Uterus (tissue), 4 donors: ENCODE data around the gene C4orf36. TPM values are rescaled to one million over a fixed set of nuclear protein-coding genes. Genes with fewer than 3 reads are reported as not detected.

Source experiments
- DNase-seq, 2 donors: peaks; one replicate each; pipeline ENCODE4 v3.0.0-alpha.2; 2019 to 2020
- H3K27ac ChIP-seq, 2 donors: fragments of 200-600 bp; sonication (generic); 1 replicate in 1 of 2; 2 replicates in 1 of 2; pipeline ENCODE4 v1.5.1; 2016 to 2018
- H3K27me3 ChIP-seq, 2 donors: fragments of 200-600 bp; sonication (generic); one replicate each; pipeline ENCODE4 v1.5.1; 2018 to 2019; ENCODE audit warnings: control low read depth in 1 of 2
- H3K36me3 ChIP-seq, 2 donors: fragments of 200-600 bp; sonication (generic); one replicate each; pipeline ENCODE4 v1.5.1; 2019; ENCODE audit warnings: control low read depth in 1 of 2
- H3K4me1 ChIP-seq, 2 donors: fragments of 200-600 bp; sonication (generic); one replicate each; pipeline ENCODE4 v1.5.1; 2018 to 2019; ENCODE audit warnings: control low read depth in 1 of 2
- H3K4me3 ChIP-seq, 2 donors: fragments of 200-600 bp; sonication (generic); 1 replicate in 1 of 2; 2 replicates in 1 of 2; pipeline ENCODE4 v1.5.1; 2018 to 2019; ENCODE audit warnings: mild to moderate bottlenecking in 1 of 2
- H3K9me3 ChIP-seq, 2 donors: fragments of 200-600 bp; sonication (generic); one replicate each; pipeline ENCODE4 v1.5.1; 2019; ENCODE audit warnings: control low read depth in 1 of 2
- POLR2A ChIP-seq, 2 donors: fragments of 450-650 bp; IDR thresholded peaks; one replicate each; pipeline ENCODE4 v1.6.1; 2016; ENCODE audit warnings: antibody characterized with exemption in 2 of 2, mild to moderate bottlenecking in 1 of 2, moderate library complexity in 1 of 2
- intact Hi-C: fragments of 100-400 bp; cut with DNase I; formaldehyde crosslinking; loops from one replicate; pipeline ENCODE4 v1.15.1; 2023; ENCODE audit warnings: low total_unique reads
- total RNA-seq, 4 donors: library from RNA; depleted of rRNA in 3 of 4; stranded (reverse); fragments of >200 nt in 3 of 4; gene quantifications; one replicate each; pipeline versions ENCODE4 v1.1.0 to v1.2.4, GENCODE V29; 2014 to 2023
- TF ChIP-seq, protein P1 (sequence below), 4 experiments: fragments of 200-600 bp in 2 of 4; fragments of 450-650 bp in 2 of 4; sonication (generic) in 2 of 4; IDR thresholded peaks; one replicate each; pipeline ENCODE4 v1.5.1; 2016 to 2019; ENCODE audit warnings: antibody characterized with exemption in 4 of 4, mild to moderate bottlenecking in 2 of 4, moderate library complexity in 1 of 4
- donor health status: DM: yes; HTN: yes; CAD: no.

Gene C4orf36
- total RNA-seq, 4 donors from 2014 or later: 0.91 to 4.8 TPM; not detected in 2

DNA sequence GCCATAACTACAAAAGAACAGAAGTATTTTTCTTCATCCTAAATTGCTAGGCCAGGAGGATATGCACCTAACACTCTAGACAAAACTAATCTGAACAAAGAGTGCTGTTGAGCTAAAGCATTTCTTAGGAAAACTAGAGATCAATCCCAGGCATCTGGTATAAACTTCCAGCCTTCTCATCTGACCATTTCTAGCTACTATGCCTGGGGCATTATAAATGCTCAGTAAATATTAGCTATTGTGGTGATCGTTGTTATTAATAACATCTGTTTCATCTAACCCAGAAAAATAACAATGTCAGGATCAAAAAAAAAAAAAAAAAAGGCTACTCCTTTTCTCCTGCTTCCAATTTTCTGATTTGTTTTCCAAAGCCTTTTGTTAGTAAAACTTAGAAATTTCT lies 35.3 kb downstream of the C4orf36 start:
- Histone ChIP-seq H3K4me1 (no peaks in the 10 kb centered on the region), H3K36me3 (no peaks in the 10 kb centered on the region), H3K4me3 (no peak overlapping the region), H3K9me3 (no peaks in the 10 kb centered on the region), H3K27ac (no peak overlapping the region), H3K27me3 (no peaks in the 10 kb centered on the region)
- intact Hi-C loops: no loop called here
- TF ChIP-seq, protein P1, sequence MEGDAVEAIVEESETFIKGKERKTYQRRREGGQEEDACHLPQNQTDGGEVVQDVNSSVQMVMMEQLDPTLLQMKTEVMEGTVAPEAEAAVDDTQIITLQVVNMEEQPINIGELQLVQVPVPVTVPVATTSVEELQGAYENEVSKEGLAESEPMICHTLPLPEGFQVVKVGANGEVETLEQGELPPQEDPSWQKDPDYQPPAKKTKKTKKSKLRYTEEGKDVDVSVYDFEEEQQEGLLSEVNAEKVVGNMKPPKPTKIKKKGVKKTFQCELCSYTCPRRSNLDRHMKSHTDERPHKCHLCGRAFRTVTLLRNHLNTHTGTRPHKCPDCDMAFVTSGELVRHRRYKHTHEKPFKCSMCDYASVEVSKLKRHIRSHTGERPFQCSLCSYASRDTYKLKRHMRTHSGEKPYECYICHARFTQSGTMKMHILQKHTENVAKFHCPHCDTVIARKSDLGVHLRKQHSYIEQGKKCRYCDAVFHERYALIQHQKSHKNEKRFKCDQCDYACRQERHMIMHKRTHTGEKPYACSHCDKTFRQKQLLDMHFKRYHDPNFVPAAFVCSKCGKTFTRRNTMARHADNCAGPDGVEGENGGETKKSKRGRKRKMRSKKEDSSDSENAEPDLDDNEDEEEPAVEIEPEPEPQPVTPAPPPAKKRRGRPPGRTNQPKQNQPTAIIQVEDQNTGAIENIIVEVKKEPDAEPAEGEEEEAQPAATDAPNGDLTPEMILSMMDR (IDR thresholded peaks at IDR 0.05): no peak
- no peak for TF ChIP-seq POLR2A (IDR thresholded peaks at IDR 0.05)
- no peak for DNase-seq

DNA sequence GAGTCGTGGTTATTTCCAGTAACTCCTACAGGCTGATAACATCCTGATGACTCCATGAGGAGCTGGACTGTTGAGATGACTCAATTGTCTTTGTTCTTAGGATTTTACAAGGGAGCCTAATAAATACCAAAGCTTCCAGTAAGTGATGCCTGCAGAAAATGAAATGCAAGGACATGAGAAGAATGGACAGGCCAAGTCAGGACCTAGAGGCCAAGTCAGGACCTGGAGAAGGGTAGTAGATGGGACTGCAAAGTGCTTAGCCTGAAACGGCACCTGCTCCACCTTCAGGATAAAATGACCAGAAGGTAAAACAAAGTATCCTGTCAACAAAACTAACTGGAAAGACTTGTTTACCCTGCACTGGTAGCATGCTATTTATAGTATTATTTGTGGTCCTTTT lies 36.6 kb downstream of the C4orf36 start:
- no peak for DNase-seq
- Histone ChIP-seq H3K27me3 (no peaks in the 10 kb centered on the region), H3K36me3 (no peaks in the 10 kb centered on the region), H3K4me3 (no peak overlapping the region), H3K4me1 (no peaks in the 10 kb centered on the region), H3K9me3 (no peaks in the 10 kb centered on the region), H3K27ac (peak overlapping the region in 1 of 2 donors; percentile 7)
- intact Hi-C loops: no loop called here
- TF ChIP-seq, protein P1 (IDR thresholded peaks at IDR 0.05): no peak
- TF ChIP-seq POLR2A (IDR thresholded peaks at IDR 0.05): no peak

DNA sequence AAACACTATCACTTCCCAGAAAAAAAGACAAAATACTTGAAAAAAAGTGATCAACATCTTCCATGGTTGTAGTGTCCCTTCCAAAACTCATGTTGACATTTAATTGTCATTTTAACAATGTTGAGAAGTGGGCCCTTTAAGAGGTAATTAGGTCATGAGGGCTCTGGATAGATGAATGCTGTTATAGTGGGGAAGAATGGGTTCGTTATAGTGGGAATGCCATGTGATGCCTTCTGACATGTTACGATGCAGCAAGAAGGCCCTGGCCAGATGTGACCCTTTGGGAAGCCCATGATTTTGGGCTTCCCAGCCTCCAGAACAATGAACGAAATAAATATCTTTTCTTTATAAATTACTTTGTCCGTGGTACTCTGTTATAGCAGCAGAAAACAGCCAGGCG lies 39.0 kb downstream of the C4orf36 start:
- no peaks in the 10 kb centered on the region for H3K27me3 ChIP-seq
- H3K9me3 ChIP-seq: no peaks in the 10 kb centered on the region
- DNase-seq: no peak
- no peak overlapping the region for H3K27ac ChIP-seq
- no peaks in the 10 kb centered on the region for H3K4me1 ChIP-seq
- H3K4me3 ChIP-seq: no peak overlapping the region
- H3K36me3 ChIP-seq: no peaks in the 10 kb centered on the region
- intact Hi-C loops: no loop called here
- TF ChIP-seq POLR2A (IDR thresholded peaks at IDR 0.05): no peak
- TF ChIP-seq, protein P1 (IDR thresholded peaks at IDR 0.05): no peak

DNA sequence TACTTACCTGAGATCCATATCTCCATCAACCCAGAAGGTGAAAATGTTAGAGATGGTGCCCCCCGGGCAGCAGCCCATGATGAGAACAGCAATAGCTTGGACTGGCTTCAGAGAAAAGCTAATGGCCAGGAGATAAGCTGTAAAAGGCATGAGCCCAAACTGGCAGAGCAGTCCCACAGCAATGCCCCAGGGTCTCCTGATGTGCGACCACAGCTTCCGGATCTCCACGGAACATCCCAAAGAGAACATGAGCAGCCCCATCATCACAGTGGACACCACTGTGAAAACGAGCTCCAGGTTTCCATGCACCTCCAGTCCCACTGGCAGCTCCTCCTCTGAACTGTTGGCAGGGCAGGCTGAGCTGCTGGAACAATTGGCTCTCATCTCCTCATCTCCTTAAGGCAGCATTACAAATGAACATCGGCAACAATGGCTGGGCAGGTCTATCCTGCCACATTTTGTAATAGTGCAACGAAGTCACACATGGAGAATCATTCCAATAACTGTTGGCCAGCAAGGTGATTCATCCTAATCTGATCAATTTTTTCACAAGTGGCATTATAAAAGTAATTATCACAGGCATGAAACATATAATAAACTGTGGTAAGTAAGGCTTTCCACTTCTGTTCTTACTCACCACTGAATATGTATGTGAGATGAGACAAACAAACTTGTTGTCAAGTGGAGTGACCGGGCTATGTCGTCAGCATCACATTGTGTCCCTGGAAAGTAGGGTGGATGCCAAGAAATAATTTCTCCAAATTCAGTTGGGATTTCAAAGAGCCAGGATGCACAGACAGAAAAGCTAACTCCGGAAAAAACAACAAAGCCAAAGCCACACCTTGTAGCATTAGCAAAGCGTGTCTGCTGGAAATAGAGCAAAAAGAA lies 43.2 kb downstream of the C4orf36 start, which contains the start of gene SLC10A6:
SLC10A6 (minus strand) TSS at position 653 of the 888 bp plus-strand sequence; CDS start at position 384, 269 bp downstream.
- intact Hi-C loops: no loop called here
- Histone ChIP-seq H3K36me3 (no peaks in the 10 kb centered on the region), H3K27ac (peak within 1 kb of the TSS; percentile 14 to 54), H3K9me3 (no peaks in the 10 kb centered on the region), H3K4me1 (no peaks in the 10 kb centered on the region), H3K27me3 (no peaks in the 10 kb centered on the region), H3K4me3 (no peak within 1 kb of the TSS)
- no peak for DNase-seq
- TF ChIP-seq, protein P1 (IDR thresholded peaks at IDR 0.05): no peak
- TF ChIP-seq POLR2A (IDR thresholded peaks at IDR 0.05): no peak

DNA sequence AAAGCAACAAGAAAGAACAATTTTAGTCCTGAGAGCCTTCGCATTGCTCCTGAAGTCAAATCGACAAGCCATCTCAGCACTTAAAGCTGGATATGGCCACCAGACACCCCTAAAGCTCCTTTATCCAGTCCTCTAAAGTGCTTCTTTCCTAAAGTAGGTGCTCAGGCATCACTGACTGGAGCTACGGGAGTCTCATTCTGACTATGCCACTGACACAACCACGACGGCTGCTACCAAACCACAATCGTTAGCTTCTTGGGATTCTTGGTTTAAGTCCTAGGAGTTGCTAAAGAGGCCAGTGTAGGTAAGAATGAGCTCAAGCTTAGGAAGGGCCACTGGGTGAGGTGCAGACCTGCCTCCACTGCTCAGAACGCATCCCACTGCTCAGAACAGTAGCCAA lies 44.1 kb downstream of the C4orf36 start:
- Histone ChIP-seq H3K4me3 (no peak overlapping the region), H3K27me3 (no peaks in the 10 kb centered on the region), H3K27ac (peak overlapping the region in 1 of 2 donors; percentile 54), H3K9me3 (no peaks in the 10 kb centered on the region), H3K36me3 (no peaks in the 10 kb centered on the region), H3K4me1 (no peaks in the 10 kb centered on the region)
- intact Hi-C loops: no loop called here
- TF ChIP-seq, protein P1 (IDR thresholded peaks at IDR 0.05): no peak
- TF ChIP-seq POLR2A (IDR thresholded peaks at IDR 0.05): no peak
- DNase-seq: no peak
